Neuronal stem cell (in vitro differentiated cells): ENCODE data around the gene ANK2.

Experiments
- DNase-seq: peaks from one replicate; pipeline ENCODE4 v3.0.0-alpha.2; 2013; ENCODE audit warnings: low spot score
- H2AFZ ChIP-seq: one replicate; pipeline ENCODE4 v1.6.1; 2013; ENCODE audit warnings: mild to moderate bottlenecking, low read length, inconsistent platforms
- H2AK5ac ChIP-seq: 2 replicates; pipeline ENCODE4 v1.6.1; 2013; ENCODE audit warnings: low read depth, mild to moderate bottlenecking, inconsistent platforms, low read length, moderate library complexity, mixed read lengths
- H2BK120ac ChIP-seq: 2 replicates; pipeline ENCODE4 v1.6.1; 2013; ENCODE audit warnings: low read depth, mild to moderate bottlenecking, inconsistent platforms, low read length, moderate library complexity, mixed read lengths
- H2BK12ac ChIP-seq: one replicate; pipeline ENCODE4 v1.6.1; 2013; ENCODE audit warnings: low read length, inconsistent platforms
- H2BK15ac ChIP-seq: 2 replicates; pipeline ENCODE4 v1.6.1; 2013; ENCODE audit warnings: mild to moderate bottlenecking, low read length, inconsistent platforms, mixed read lengths
- H2BK5ac ChIP-seq: one replicate; pipeline ENCODE4 v1.6.1; 2013; ENCODE audit warnings: inconsistent platforms, mild to moderate bottlenecking, low read length, moderate library complexity
- H3K14ac ChIP-seq: one replicate; pipeline ENCODE4 v1.6.1; 2013; ENCODE audit warnings: low read length, inconsistent platforms
- H3K18ac ChIP-seq: 2 replicates; pipeline ENCODE4 v1.6.1; 2013; ENCODE audit warnings: low read length, inconsistent platforms
- H3K23ac ChIP-seq: 2 replicates; pipeline ENCODE4 v1.6.1; 2013; ENCODE audit warnings: low read depth, mild to moderate bottlenecking, mixed read lengths, low read length, inconsistent platforms; ENCODE audit not compliant: poor library complexity
- H3K27ac ChIP-seq: replicated peaks from 3 replicates; pipeline ENCODE4 v1.5.1; 2013; ENCODE audit warnings: low read length, inconsistent platforms
- H3K27me3 ChIP-seq, 3 experiments: 2 replicates each; pipeline ENCODE4 v1.6.1; 2013; ENCODE audit warnings: low read length in 3 of 3, mild to moderate bottlenecking in 2 of 3, inconsistent platforms in 1 of 3, low read depth in 1 of 3, mixed read lengths in 1 of 3, moderate library complexity in 1 of 3; ENCODE audit not compliant: control insufficient read depth in 3 of 3, insufficient read depth in 3 of 3
- H3K36me3 ChIP-seq, 2 donors: replicated peaks in 1 of 2; 2 replicates each; pipeline ENCODE4 v1.6.1; 2013; ENCODE audit warnings: low read length in 2 of 2; ENCODE audit not compliant: control insufficient read depth in 2 of 2, insufficient read depth in 2 of 2
- H3K4ac ChIP-seq: 2 replicates; pipeline ENCODE4 v1.6.1; 2013; ENCODE audit warnings: inconsistent platforms, mild to moderate bottlenecking, low read length, moderate library complexity
- H3K4me1 ChIP-seq, 2 donors: 1 replicate in 1 of 2; 2 replicates in 1 of 2; pipeline ENCODE4 v1.6.1; 2013; ENCODE audit warnings: low read length in 2 of 2, low read depth in 1 of 2; ENCODE audit not compliant: control insufficient read depth in 2 of 2, insufficient read depth in 1 of 2
- H3K4me2 ChIP-seq: one replicate; pipeline ENCODE4 v1.6.1; 2013; ENCODE audit warnings: mild to moderate bottlenecking, low read length, inconsistent platforms; ENCODE audit not compliant: insufficient read depth, poor library complexity, severe bottlenecking
- H3K4me3 ChIP-seq, 2 donors: 2 replicates each; pipeline ENCODE4 v1.5.1; 2013; ENCODE audit warnings: low read length in 2 of 2, mild to moderate bottlenecking in 2 of 2, inconsistent platforms in 1 of 2, moderate library complexity in 1 of 2
- H3K79me1 ChIP-seq: one replicate; pipeline ENCODE4 v1.6.1; 2013; ENCODE audit warnings: low read depth, mild to moderate bottlenecking, inconsistent platforms, low read length, moderate library complexity
- H3K9ac ChIP-seq: one replicate; pipeline ENCODE4 v1.6.1; 2013; ENCODE audit warnings: mild to moderate bottlenecking, low read depth, low read length, inconsistent platforms; ENCODE audit not compliant: poor library complexity
- H3K9me3 ChIP-seq, 2 donors: replicated peaks in 1 of 2; 2 replicates each; pipeline versions ENCODE3 to v1.6.1; 2013; ENCODE audit warnings: low read length in 2 of 2, mild to moderate bottlenecking in 2 of 2, inconsistent platforms in 1 of 2, low read depth in 1 of 2, mixed read lengths in 1 of 2, moderate library complexity in 1 of 2; ENCODE audit not compliant: control insufficient read depth in 2 of 2, insufficient read depth in 1 of 2
- H4K8ac ChIP-seq: one replicate; pipeline ENCODE4 v1.6.1; 2013; ENCODE audit warnings: low read depth, mild to moderate bottlenecking, inconsistent platforms, low read length, moderate library complexity
- H4K91ac ChIP-seq: one replicate; pipeline ENCODE4 v1.6.1; 2013; ENCODE audit warnings: low read length, low read depth, mild to moderate bottlenecking, inconsistent platforms; ENCODE audit not compliant: poor library complexity
- WGBS, 2 donors: extraction: QIAGEN DNeasy Blood & Tissue Kit; methylation state at CpG; one replicate each; pipeline ENCODE4 v1.1.7; 2013; ENCODE audit warnings: missing lambda C conversion rate in 2 of 2, mixed read lengths in 1 of 2; ENCODE audit not compliant: insufficient read length in 2 of 2, insufficient replicate concordance in 1 of 2; ENCODE audit errors: extremely low coverage in 2 of 2; 5-methylcytosine and 5-hydroxymethylcytosine counted together

ANK2 gene

DNA sequence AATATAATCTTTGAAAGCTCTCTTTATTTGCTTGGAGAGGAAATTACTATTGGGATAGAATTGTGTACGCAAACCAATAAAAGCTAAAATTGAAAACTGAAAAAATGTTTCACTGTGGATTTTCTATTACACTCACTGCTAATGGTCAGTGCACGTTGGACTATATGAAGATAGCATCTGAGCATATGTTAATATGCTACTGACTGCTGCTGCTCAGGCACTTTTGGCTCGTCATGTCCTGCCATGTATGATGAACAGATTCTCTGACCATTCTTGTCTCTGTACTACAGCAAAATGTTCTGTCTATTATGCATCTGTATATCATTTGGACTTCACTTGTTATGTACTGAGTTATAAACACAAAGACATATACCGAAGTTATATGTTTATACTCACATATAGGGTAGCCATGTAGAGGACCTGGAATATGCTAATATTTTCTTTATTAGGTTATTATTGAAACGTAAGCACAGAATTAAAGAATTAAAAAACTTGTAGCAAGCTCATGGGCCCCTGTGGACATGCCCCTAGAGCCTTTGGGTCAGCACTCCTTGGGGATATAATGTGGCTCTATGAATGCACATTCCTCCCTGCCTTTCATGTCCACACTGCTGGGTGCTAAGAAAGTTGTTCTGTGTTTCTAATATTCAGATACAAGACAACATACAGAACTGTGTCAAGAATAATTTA is 120.8 kb downstream of the ANK2 start:
- H3K23ac ChIP-seq = no peak overlapping the region
- H2AFZ ChIP-seq = no peak overlapping the region
- no peaks in the 10 kb centered on the region for H3K79me1 ChIP-seq
- H3K9me3 ChIP-seq = no peaks in the 10 kb centered on the region
- H3K27me3 ChIP-seq = no peaks in the 10 kb centered on the region
- H3K4me1 ChIP-seq = peaks cover 6 to 8% of the 10 kb centered on the region in 2 donors
- H4K8ac ChIP-seq = no peak overlapping the region
- no CpG with 5 or more reads among the region's 5 CpGs for WGBS, 2 donors
- no peak overlapping the region for H4K91ac ChIP-seq
- H2BK5ac ChIP-seq = no peak overlapping the region
- H3K27ac ChIP-seq = no peak overlapping the region
- H3K14ac ChIP-seq = no peak overlapping the region
- no peak overlapping the region for H2BK12ac ChIP-seq
- H2BK120ac ChIP-seq = no peak overlapping the region
- H3K4me3 ChIP-seq = no peak overlapping the region
- no peak overlapping the region for H3K9ac ChIP-seq
- no peak for DNase-seq
- H2AK5ac ChIP-seq = no peak overlapping the region
- H2BK15ac ChIP-seq = no peak overlapping the region
- no peak overlapping the region for H3K18ac ChIP-seq
- H3K4ac ChIP-seq = no peak overlapping the region
- no peak overlapping the region for H3K4me2 ChIP-seq
- no peaks in the 10 kb centered on the region for H3K36me3 ChIP-seq

- WGBS, 2 donors = no CpG with 5 or more reads among the region's 2 CpGs
- no peak overlapping the region for H2BK5ac ChIP-seq
- no peak overlapping the region for H2AFZ ChIP-seq
- H4K8ac ChIP-seq = no peak overlapping the region
- no peak overlapping the region for H2AK5ac ChIP-seq
- H3K36me3 ChIP-seq = no peaks in the 10 kb centered on the region
- H3K27me3 ChIP-seq = no peaks in the 10 kb centered on the region
- H3K4me1 ChIP-seq = peaks cover 6 to 8% of the 10 kb centered on the region in 2 donors
- no peaks in the 10 kb centered on the region for H3K9me3 ChIP-seq
- H3K18ac ChIP-seq = no peak overlapping the region
- H3K79me1 ChIP-seq = no peaks in the 10 kb centered on the region
- no peak overlapping the region for H2BK120ac ChIP-seq
- H3K9ac ChIP-seq = no peak overlapping the region
- H3K4me3 ChIP-seq = no peak overlapping the region
- H2BK12ac ChIP-seq = no peak overlapping the region
- no peak overlapping the region for H4K91ac ChIP-seq
- no peak overlapping the region for H3K14ac ChIP-seq
- no peak overlapping the region for H3K4me2 ChIP-seq
- DNase-seq = no peak
- H2BK15ac ChIP-seq = no peak overlapping the region
- H3K27ac ChIP-seq = no peak overlapping the region
- no peak overlapping the region for H3K23ac ChIP-seq
- H3K4ac ChIP-seq = no peak overlapping the region
Measured at GRCh38 chr4:113170805-113171468, 121.5 kb downstream of the ANK2 start.

DNA sequence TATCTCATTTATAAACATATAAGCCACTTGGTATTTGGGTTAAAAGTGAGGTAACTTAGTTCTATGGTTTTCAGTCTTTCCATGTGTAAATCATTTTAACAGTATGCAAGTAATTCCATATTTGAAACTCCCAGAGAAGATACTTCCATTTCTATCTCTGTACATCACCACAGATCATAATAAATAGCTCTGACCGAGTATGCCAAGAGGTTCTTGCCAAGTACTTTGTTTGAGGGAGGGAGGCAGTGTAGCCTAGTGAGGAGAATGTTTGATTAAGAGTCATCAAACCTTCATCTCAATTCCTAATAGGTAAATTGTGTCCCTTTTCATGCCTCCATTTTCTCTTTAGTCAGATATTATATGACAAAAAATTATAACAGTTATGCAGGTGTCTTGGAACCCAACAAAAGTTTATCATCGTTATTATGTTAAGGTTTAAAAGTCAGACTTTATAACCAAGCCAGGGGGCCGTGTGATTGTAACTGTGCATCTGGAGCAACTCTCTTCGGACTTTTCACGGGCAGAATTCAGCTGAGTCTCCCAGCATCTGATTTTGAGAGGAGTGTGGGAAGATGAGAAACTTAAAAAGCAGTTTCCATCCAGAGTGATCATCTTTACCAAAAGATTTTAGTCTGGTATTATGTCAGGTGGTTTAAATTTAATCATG is 123.8 kb downstream of the ANK2 start:
- H3K27ac ChIP-seq = no peak overlapping the region
- DNase-seq = no peak
- no peaks in the 10 kb centered on the region for H3K79me1 ChIP-seq
- no CpG with 5 or more reads among the region's 5 CpGs for WGBS, 2 donors
- H3K4me1 ChIP-seq = peaks cover 6 to 8% of the 10 kb centered on the region in 2 donors
- no peak overlapping the region for H3K4me2 ChIP-seq
- no peak overlapping the region for H3K18ac ChIP-seq
- no peak overlapping the region for H4K91ac ChIP-seq
- H3K23ac ChIP-seq = no peak overlapping the region
- H2BK120ac ChIP-seq = no peak overlapping the region
- H2BK12ac ChIP-seq = no peak overlapping the region
- H3K27me3 ChIP-seq = no peaks in the 10 kb centered on the region
- no peak overlapping the region for H2BK5ac ChIP-seq
- H3K9ac ChIP-seq = no peak overlapping the region
- no peak overlapping the region for H2AFZ ChIP-seq
- no peaks in the 10 kb centered on the region for H3K9me3 ChIP-seq
- H3K36me3 ChIP-seq = no peaks in the 10 kb centered on the region
- H2BK15ac ChIP-seq = no peak overlapping the region
- no peak overlapping the region for H2AK5ac ChIP-seq
- no peak overlapping the region for H3K14ac ChIP-seq
- no peak overlapping the region for H3K4ac ChIP-seq
- no peak overlapping the region for H3K4me3 ChIP-seq
- no peak overlapping the region for H4K8ac ChIP-seq

- Histone ChIP-seq H2BK15ac (no peak overlapping the region), H2AK5ac (no peak overlapping the region), H4K8ac (no peak overlapping the region), H3K18ac (no peak overlapping the region), H3K79me1 (no peaks in the 10 kb centered on the region), H3K4ac (no peak overlapping the region), H3K27me3 (no peaks in the 10 kb centered on the region), H2AFZ (no peak overlapping the region), H3K9me3 (no peaks in the 10 kb centered on the region), H3K4me2 (no peak overlapping the region), H2BK120ac (no peak overlapping the region), H3K4me1 (peaks cover 6 to 8% of the 10 kb centered on the region in 2 donors), H3K27ac (no peak overlapping the region), H3K23ac (no peak overlapping the region), H2BK5ac (no peak overlapping the region), H3K9ac (no peak overlapping the region), H3K4me3 (no peak overlapping the region), H3K36me3 (no peaks in the 10 kb centered on the region), H2BK12ac (no peak overlapping the region), H3K14ac (no peak overlapping the region), H4K91ac (no peak overlapping the region)
- no CpG with 5 or more reads among the region's 3 CpGs for WGBS, 2 donors
- no peak for DNase-seq
Measured at GRCh38 chr4:113173793-113174264, 124.4 kb downstream of the ANK2 start.
